Trophoblast cell (in vitro differentiated cells and primary cell): ENCODE measurements around the gene PNMT.

Experiments used
- DNase-seq, 2 donors: peaks; one replicate each; pipeline ENCODE4 v3.0.0-alpha.2; 2016
- H2AFZ ChIP-seq: 2 replicates; pipeline ENCODE4 v1.6.1; 2013; ENCODE audit warnings: low read length, moderate library complexity, mild to moderate bottlenecking; ENCODE audit not compliant: insufficient read depth, poor library complexity
- H2AK5ac ChIP-seq: 2 replicates; pipeline ENCODE4 v1.6.1; 2013; ENCODE audit warnings: mild to moderate bottlenecking, low read length
- H2BK120ac ChIP-seq: 2 replicates; pipeline ENCODE4 v1.6.1; 2013; ENCODE audit warnings: low read length, mild to moderate bottlenecking, moderate library complexity; ENCODE audit not compliant: insufficient read depth, poor library complexity
- H2BK12ac ChIP-seq: 2 replicates; pipeline ENCODE4 v1.6.1; 2013; ENCODE audit warnings: mild to moderate bottlenecking, low read length, moderate library complexity
- H2BK5ac ChIP-seq: 2 replicates; pipeline ENCODE4 v1.6.1; 2013; ENCODE audit warnings: low read length, low read depth, moderate library complexity, mild to moderate bottlenecking; ENCODE audit not compliant: poor library complexity
- H3K14ac ChIP-seq: 2 replicates; pipeline ENCODE4 v1.6.1; 2013; ENCODE audit warnings: mild to moderate bottlenecking, low read length
- H3K18ac ChIP-seq: 2 replicates; pipeline ENCODE4 v1.6.1; 2013; ENCODE audit warnings: mild to moderate bottlenecking, low read length
- H3K23ac ChIP-seq: 2 replicates; pipeline ENCODE4 v1.6.1; 2013; ENCODE audit warnings: low read length
- H3K27ac ChIP-seq: 2 replicates; pipeline ENCODE4 v1.5.1; 2013; ENCODE audit warnings: low read depth, mild to moderate bottlenecking, inconsistent platforms, low read length, moderate library complexity
- H3K27me3 ChIP-seq: 2 replicates; pipeline ENCODE4 v1.6.1; 2013; ENCODE audit warnings: inconsistent platforms, mild to moderate bottlenecking, low read length, moderate library complexity; ENCODE audit not compliant: insufficient read depth
- H3K36me3 ChIP-seq, 2 experiments: 1 replicate in 1 of 2; 2 replicates in 1 of 2; pipeline ENCODE4 v1.6.1; 2013; ENCODE audit warnings: low read length in 2 of 2, mild to moderate bottlenecking in 2 of 2, moderate library complexity in 1 of 2; ENCODE audit not compliant: insufficient read depth in 2 of 2, control insufficient read depth in 1 of 2
- H3K4ac ChIP-seq: 2 replicates; pipeline ENCODE4 v1.6.1; 2013; ENCODE audit warnings: low read depth, mild to moderate bottlenecking, low read length, moderate library complexity
- H3K4me1 ChIP-seq, 2 experiments: 1 replicate in 1 of 2; 2 replicates in 1 of 2; pipeline ENCODE4 v1.6.1; 2013; ENCODE audit warnings: low read length in 2 of 2, mild to moderate bottlenecking in 2 of 2, moderate library complexity in 1 of 2; ENCODE audit not compliant: insufficient read depth in 2 of 2, control insufficient read depth in 1 of 2
- H3K4me2 ChIP-seq: 2 replicates; pipeline ENCODE4 v1.6.1; 2013; ENCODE audit warnings: inconsistent platforms, mild to moderate bottlenecking, low read length, moderate library complexity
- H3K4me3 ChIP-seq: 2 replicates; pipeline ENCODE4 v1.5.1; 2013; ENCODE audit warnings: mild to moderate bottlenecking, low read depth, low read length, inconsistent platforms
- H3K79me1 ChIP-seq: one replicate; pipeline ENCODE4 v1.6.1; 2013; ENCODE audit warnings: low read length
- H3K79me2 ChIP-seq: 2 replicates; pipeline ENCODE4 v1.6.1; 2013; ENCODE audit warnings: low read length, mild to moderate bottlenecking; ENCODE audit not compliant: control insufficient read depth, insufficient read depth, poor library complexity
- H3K9ac ChIP-seq: 2 replicates; pipeline ENCODE4 v1.6.1; 2013; ENCODE audit warnings: mild to moderate bottlenecking, low read length
- H3K9me3 ChIP-seq: 2 replicates; pipeline ENCODE4 v1.6.1; 2013; ENCODE audit warnings: low read depth, mild to moderate bottlenecking, control low read depth, inconsistent platforms, low read length; ENCODE audit not compliant: insufficient read depth
- H4K12ac ChIP-seq: 2 replicates; pipeline ENCODE4 v1.6.1; 2013; ENCODE audit warnings: low read depth, mild to moderate bottlenecking, low read length, moderate library complexity
- H4K8ac ChIP-seq: 2 replicates; pipeline ENCODE4 v1.6.1; 2013; ENCODE audit warnings: low read depth, mild to moderate bottlenecking, low read length, moderate library complexity
- H4K91ac ChIP-seq: one replicate; pipeline ENCODE4 v1.6.1; 2013; ENCODE audit warnings: low read depth, mild to moderate bottlenecking, low read length, moderate library complexity
- WGBS: extraction: QIAGEN DNeasy Blood & Tissue Kit; methylation state at CpG from one replicate; pipeline ENCODE4 v1.1.7; 2013; ENCODE audit warnings: missing lambda C conversion rate; ENCODE audit not compliant: insufficient read length, insufficient coverage; ENCODE audit errors: extremely low coverage; 5-methylcytosine and 5-hydroxymethylcytosine counted together

PNMT gene

DNA sequence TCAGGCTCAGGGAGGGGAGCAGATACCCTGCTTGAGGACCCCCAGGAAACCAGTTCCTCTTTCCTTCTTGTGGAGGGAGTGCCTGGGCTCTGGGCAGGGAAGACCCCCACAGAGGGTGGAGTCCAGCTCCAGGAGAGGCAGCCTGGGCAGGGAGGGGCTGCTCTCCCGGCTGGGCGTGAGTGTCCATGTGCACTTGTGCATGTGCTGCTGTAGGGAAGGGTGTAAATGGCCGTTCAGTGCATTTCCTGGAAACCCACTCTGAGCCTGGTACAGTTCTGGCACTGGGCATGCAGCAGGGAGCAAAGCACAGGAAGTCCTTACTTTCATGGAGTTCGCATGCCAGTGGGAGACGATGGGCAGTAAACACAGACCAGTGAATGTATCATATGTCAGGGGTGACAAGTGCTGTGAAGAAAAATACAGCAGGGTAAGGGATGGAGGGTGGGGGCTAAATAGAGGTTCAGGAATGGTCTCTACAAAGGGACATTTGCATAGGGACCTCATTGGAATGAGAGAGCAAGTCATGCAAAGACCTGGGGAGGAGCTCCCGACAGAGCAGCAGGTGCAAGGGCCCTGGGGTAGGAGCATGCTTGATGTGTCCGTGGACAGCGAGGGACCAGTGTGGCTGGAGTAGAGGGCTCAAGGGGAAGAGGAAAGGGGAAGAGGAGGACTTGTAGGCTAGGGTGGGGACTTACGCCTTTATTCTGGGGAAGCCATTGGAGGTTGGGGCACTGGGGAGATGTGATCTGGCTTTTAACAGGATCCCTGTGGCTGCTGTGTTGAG, 25.8 kb upstream of the PNMT start:
- no CpG with 5 or more reads among the region's 9 CpGs for WGBS
- Histone ChIP-seq H2AFZ (no peak overlapping the region), H3K9ac (no peak overlapping the region), H4K8ac (no peak overlapping the region), H3K14ac (no peak overlapping the region), H3K4ac (no peak overlapping the region), H3K18ac (no peak overlapping the region), H3K36me3 (no peaks in the 10 kb centered on the region), H2BK12ac (no peak overlapping the region), H3K27ac (no peak overlapping the region), H3K4me1 (peaks cover 20 to 24% of the 10 kb centered on the region in 2 experiments), H3K27me3 (no peaks in the 10 kb centered on the region), H3K9me3 (no peaks in the 10 kb centered on the region), H4K91ac (no peak overlapping the region), H3K79me1 (no peaks in the 10 kb centered on the region), H2BK120ac (no peak overlapping the region), H3K4me3 (no peak overlapping the region), H2BK5ac (no peak overlapping the region), H3K79me2 (no peaks in the 10 kb centered on the region), H4K12ac (no peak overlapping the region), H3K4me2 (no peak overlapping the region), H3K23ac (no peak overlapping the region), H2AK5ac (no peak overlapping the region)
- no peak for DNase-seq

DNA sequence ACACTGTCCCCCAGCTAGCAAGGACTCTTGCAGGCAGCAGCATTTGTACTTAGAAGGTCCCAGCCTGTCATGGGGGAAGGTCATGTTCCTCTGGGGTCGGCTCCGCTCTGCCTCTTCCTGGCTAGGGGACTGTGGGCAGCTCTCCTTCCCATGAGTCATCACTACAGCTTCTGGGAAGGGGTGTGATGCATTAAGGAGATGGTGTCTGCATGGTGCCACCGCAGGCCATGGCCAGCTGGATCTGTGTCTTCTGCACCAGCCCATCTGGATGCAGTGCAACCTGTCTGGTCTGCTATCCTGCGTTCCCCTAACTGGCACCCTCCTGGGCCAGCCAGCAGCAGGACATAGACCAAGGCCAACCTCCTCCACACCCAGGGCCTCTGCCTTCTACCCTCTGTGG, 25.0 kb upstream of the PNMT start:
- no peak for DNase-seq
- Histone ChIP-seq H3K9me3 (no peaks in the 10 kb centered on the region), H3K36me3 (no peaks in the 10 kb centered on the region), H2BK120ac (no peak overlapping the region), H2AFZ (no peak overlapping the region), H3K9ac (no peak overlapping the region), H3K18ac (no peak overlapping the region), H3K79me2 (no peaks in the 10 kb centered on the region), H3K23ac (no peak overlapping the region), H3K14ac (no peak overlapping the region), H3K27me3 (no peaks in the 10 kb centered on the region), H4K8ac (no peak overlapping the region), H4K91ac (no peak overlapping the region), H4K12ac (no peak overlapping the region), H3K27ac (no peak overlapping the region), H3K4ac (no peak overlapping the region), H3K4me3 (no peak overlapping the region), H2BK5ac (no peak overlapping the region), H2BK12ac (no peak overlapping the region), H3K4me1 (peaks cover 16% of the 10 kb centered on the region in 2 experiments), H2AK5ac (no peak overlapping the region), H3K4me2 (no peak overlapping the region), H3K79me1 (no peaks in the 10 kb centered on the region)
- WGBS = no CpG with 5 or more reads among the region's 4 CpGs

DNA sequence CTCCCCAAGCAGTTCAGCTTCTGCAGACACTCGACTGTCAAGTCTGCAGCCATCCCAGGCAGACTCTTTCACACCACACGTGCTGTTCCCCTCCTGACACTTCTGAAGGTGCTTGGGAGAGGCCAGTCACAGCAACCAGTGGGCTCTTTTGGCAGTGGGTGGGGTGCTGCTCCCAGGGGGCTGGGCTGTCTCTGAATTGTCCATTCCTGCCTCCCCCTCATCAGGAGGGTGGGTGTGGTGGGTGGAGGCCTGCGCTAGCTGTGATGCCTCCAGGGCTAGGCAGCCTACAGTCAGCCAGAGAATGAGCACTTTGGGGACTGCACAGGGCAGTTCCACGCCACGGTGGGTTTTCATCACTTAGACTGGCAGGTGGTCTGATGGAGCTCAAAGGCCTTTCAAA, 21.0 kb upstream of the PNMT start:
- no peak overlapping the region for H2AK5ac ChIP-seq
- no CpG with 5 or more reads among the region's 5 CpGs for WGBS
- DNase-seq = no peak

DNA sequence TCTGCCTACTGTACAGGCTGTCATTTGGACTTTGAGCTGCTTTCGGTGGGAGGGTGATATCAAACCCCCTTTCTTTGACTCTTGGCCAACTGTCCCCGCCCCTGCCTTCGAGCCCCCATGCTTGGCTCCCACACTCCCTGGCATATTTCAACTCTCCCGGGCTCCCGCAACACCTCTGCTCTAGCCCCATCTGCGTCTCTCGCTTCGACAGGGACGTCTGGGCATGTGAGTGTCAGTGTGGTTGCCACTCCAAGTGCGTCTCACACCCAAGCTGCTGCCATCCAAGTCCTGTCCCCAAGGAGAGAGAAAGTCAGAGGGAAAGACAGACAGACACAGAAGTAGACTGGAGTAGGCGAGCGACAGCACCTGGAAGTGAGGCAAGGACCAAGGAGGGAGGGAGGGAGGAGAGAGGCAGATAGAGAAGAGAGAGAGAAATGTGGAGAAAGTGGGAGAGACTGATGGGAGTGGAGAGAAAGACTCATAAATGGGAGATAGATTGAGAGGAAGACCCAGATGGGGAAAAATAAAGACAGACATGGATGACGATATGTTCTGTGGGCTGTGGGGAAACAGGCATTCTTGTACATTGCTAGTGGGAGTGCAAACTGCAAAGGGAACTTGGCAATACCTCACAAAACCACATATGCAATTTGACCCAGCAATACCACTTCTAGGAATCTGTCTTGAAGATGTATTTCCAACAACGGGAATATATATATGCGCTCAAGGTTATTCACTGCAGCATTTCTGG, 19.5 kb upstream of the PNMT start:
- no peak overlapping the region for H3K4me2 ChIP-seq
- H3K18ac ChIP-seq = no peak overlapping the region
- no peak overlapping the region for H4K8ac ChIP-seq
- no peak overlapping the region for H2AFZ ChIP-seq
- no peak overlapping the region for H3K9ac ChIP-seq
- H3K27me3 ChIP-seq = no peaks in the 10 kb centered on the region
- peaks cover 0 to 2% of the 10 kb centered on the region in 2 experiments for H3K36me3 ChIP-seq
- H3K23ac ChIP-seq = no peak overlapping the region
- no peaks in the 10 kb centered on the region for H3K9me3 ChIP-seq
- H2BK12ac ChIP-seq = no peak overlapping the region
- H3K27ac ChIP-seq = no peak overlapping the region
- H4K12ac ChIP-seq = no peak overlapping the region
- no peak overlapping the region for H4K91ac ChIP-seq
- no peak for DNase-seq
- H3K4me1 ChIP-seq = peaks cover 8 to 15% of the 10 kb centered on the region in 2 experiments
- no CpG with 5 or more reads among the region's 15 CpGs for WGBS
- H2BK120ac ChIP-seq = no peak overlapping the region
- no peak overlapping the region for H2AK5ac ChIP-seq
- no peak overlapping the region for H2BK5ac ChIP-seq
- no peak overlapping the region for H3K4me3 ChIP-seq
- no peaks in the 10 kb centered on the region for H3K79me2 ChIP-seq
- no peaks in the 10 kb centered on the region for H3K79me1 ChIP-seq
- no peak overlapping the region for H3K4ac ChIP-seq
- no peak overlapping the region for H3K14ac ChIP-seq

More for the DNA sequence above, 21.0 kb upstream of the PNMT start:
- H3K36me3 ChIP-seq = no peaks in the 10 kb centered on the region
- H4K91ac ChIP-seq = no peak overlapping the region
- H4K12ac ChIP-seq = no peak overlapping the region
- H3K14ac ChIP-seq = no peak overlapping the region
- H3K79me2 ChIP-seq = no peaks in the 10 kb centered on the region
- H3K4me3 ChIP-seq = no peak overlapping the region
- no peak overlapping the region for H3K18ac ChIP-seq
- no peak overlapping the region for H4K8ac ChIP-seq
- H3K23ac ChIP-seq = no peak overlapping the region
- H3K4me1 ChIP-seq = peaks cover 9 to 14% of the 10 kb centered on the region in 2 experiments
- H3K9ac ChIP-seq = no peak overlapping the region
- no peak overlapping the region for H3K4me2 ChIP-seq
- H2BK12ac ChIP-seq = no peak overlapping the region
- no peaks in the 10 kb centered on the region for H3K27me3 ChIP-seq
- no peak overlapping the region for H2BK120ac ChIP-seq
- no peak overlapping the region for H3K27ac ChIP-seq
- no peaks in the 10 kb centered on the region for H3K9me3 ChIP-seq
- no peak overlapping the region for H2AFZ ChIP-seq
- H3K79me1 ChIP-seq = no peaks in the 10 kb centered on the region
- no peak overlapping the region for H2BK5ac ChIP-seq
- H3K4ac ChIP-seq = no peak overlapping the region
